Measurements from ENCODE around the gene PARVB.

GRCh38 chr22:44004104-44004460 is 20.0 kb upstream of the PARVB start:
- TF ChIP-seq ZNF274 (IDR thresholded peaks at IDR 0.05; ENCODE audit: low read depth, low read length) = no peak
- TF ChIP-seq SUZ12 (IDR thresholded peaks at IDR 0.05; ENCODE audit: extremely low read depth, insufficient read depth, insufficient read length) = no peak
- TF ChIP-seq YY1 (IDR thresholded peaks at IDR 0.05; ENCODE audit: insufficient read depth, insufficient read length) = no peak

Data from NT2/D1 (cell line).